ENCODE data around the gene CWF19L1.
"Not testable (repeated sequence)": the region's sequence is repeated elsewhere in the genome, so short reads cannot be mapped to it uniquely, and the experiment has no call there.

DNA sequence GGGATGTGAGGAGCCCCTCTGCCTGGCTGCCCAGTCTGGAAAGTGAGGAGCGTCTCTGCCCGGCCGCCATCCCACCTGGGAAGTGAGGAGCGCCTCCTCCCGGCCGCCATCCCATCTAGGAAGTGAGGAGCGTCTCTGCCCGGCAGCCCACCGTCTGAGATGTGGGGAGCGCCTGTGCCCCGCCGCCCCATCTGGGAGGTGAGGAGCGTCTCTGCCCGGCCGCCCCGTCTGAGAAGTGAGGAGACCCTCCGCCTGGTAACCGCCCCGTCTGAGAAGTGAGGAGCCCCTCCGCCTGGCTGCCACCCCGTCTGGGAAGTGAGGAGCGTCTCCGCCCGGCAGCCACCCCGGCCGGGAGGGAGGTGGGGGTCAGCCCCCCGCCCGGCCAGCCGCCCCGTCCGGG is 9.5 kb upstream of the CWF19L1 start:
- TF ChIP-seq, protein P1, sequence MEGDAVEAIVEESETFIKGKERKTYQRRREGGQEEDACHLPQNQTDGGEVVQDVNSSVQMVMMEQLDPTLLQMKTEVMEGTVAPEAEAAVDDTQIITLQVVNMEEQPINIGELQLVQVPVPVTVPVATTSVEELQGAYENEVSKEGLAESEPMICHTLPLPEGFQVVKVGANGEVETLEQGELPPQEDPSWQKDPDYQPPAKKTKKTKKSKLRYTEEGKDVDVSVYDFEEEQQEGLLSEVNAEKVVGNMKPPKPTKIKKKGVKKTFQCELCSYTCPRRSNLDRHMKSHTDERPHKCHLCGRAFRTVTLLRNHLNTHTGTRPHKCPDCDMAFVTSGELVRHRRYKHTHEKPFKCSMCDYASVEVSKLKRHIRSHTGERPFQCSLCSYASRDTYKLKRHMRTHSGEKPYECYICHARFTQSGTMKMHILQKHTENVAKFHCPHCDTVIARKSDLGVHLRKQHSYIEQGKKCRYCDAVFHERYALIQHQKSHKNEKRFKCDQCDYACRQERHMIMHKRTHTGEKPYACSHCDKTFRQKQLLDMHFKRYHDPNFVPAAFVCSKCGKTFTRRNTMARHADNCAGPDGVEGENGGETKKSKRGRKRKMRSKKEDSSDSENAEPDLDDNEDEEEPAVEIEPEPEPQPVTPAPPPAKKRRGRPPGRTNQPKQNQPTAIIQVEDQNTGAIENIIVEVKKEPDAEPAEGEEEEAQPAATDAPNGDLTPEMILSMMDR (IDR thresholded peaks at IDR 0.05), result not testable (repeated sequence)
- not testable (repeated sequence) for TF ChIP-seq POLR2A (IDR thresholded peaks at IDR 0.05)

Measured in upper lobe of left lung (tissue), 4 donors.